Hepatocyte (in vitro differentiated cells): ENCODE data around the gene CABP1.

Experiments used
- EZH2 ChIP-seq: fragments of 200-600 bp; sonication (generic); IDR thresholded peaks from 2 replicates; pipeline ENCODE4 v1.6.1; 2016; ENCODE audit warnings: antibody characterized with exemption, mild to moderate bottlenecking, borderline replicate concordance
- EZH2phosphoT487 ChIP-seq: fragments of 200-600 bp; sonication (generic); IDR thresholded peaks from one replicate; pipeline ENCODE4 v1.6.1; 2018; ENCODE audit warnings: antibody characterized with exemption, mild to moderate bottlenecking, low read depth, moderate library complexity; ENCODE audit not compliant: unreplicated experiment, severe bottlenecking
- TF ChIP-seq, protein P1 (sequence below): fragments of 200-600 bp; sonication (generic); IDR thresholded peaks from 2 replicates; pipeline ENCODE4 v1.5.1; 2016; ENCODE audit warnings: antibody characterized with exemption, mild to moderate bottlenecking; ENCODE audit not compliant: poor library complexity

DNA sequence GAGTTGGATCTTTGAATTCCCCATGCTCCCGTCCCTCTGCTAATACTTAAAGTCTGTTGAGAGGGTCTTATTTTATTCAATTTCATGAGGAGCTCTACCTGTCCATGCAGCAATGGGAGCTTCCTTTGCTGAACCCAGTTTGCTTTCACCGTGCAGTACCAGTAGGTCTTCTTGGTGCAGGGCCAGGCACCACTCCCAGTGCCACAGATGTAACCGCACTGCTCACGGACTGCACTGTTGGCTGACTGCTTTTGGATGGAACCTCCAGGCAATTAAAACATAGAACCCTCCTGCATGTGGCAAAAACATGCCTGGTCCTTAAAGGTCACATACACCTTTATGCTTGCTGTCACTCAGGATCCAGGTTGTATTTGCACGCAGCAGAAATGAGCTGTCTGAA is 9.3 kb upstream of the CABP1 start:
- no peak for TF ChIP-seq EZH2
- TF ChIP-seq, protein P1, sequence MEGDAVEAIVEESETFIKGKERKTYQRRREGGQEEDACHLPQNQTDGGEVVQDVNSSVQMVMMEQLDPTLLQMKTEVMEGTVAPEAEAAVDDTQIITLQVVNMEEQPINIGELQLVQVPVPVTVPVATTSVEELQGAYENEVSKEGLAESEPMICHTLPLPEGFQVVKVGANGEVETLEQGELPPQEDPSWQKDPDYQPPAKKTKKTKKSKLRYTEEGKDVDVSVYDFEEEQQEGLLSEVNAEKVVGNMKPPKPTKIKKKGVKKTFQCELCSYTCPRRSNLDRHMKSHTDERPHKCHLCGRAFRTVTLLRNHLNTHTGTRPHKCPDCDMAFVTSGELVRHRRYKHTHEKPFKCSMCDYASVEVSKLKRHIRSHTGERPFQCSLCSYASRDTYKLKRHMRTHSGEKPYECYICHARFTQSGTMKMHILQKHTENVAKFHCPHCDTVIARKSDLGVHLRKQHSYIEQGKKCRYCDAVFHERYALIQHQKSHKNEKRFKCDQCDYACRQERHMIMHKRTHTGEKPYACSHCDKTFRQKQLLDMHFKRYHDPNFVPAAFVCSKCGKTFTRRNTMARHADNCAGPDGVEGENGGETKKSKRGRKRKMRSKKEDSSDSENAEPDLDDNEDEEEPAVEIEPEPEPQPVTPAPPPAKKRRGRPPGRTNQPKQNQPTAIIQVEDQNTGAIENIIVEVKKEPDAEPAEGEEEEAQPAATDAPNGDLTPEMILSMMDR = no peak
- no peak for TF ChIP-seq EZH2phosphoT487
